GM19397 (cell line): ENCODE data around the gene KAZN.

Experiments used
- ATAC-seq: cut with Tn5 transposase; IDR thresholded peaks from one replicate; pipeline ENCODE4 v1.9.1; 2021; ENCODE audit warnings: mild to moderate bottlenecking, moderate library complexity; ENCODE audit not compliant: unreplicated experiment

The KAZN gene

DNA sequence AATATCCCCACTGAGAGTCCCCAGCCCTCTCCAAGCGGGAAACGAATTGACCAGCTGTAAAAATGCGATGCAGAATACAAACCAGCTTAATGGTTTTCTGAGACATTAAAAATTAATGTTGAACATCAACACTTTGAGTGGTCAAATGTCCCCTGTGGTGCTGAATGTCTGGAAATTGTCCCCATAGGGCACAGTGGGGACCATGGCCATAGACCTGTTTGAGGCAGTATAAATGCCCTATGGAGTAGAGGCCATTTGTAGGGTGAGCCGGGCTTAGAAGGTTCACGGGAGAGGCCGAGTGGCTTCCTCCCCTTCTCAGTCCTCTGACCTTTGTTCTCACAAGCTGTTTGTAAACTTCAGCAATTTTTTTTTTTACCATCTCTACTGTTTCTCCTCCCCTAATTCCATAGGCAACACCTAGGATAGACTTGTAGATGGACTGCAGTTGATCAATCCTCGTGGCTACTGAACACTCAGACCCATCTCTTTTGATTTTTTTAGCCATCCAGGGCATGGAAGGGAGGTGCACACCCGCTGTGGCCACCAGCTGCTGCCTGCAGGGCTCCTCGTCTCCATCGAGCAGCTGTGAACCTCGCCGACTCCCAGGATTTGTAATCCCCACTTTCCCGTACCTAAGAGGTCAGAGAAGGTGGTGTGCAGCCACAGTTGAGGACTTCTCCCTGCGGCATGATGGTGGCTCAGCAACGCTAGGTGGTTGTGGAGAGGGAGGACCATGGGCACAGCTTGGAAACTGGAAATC is 41.0 kb downstream of the KAZN start:
- no peak for ATAC-seq

- ATAC-seq, result no peak
These were observed 44.2 kb downstream of the KAZN start for GRCh38 chr1:14642712-14643111.

DNA sequence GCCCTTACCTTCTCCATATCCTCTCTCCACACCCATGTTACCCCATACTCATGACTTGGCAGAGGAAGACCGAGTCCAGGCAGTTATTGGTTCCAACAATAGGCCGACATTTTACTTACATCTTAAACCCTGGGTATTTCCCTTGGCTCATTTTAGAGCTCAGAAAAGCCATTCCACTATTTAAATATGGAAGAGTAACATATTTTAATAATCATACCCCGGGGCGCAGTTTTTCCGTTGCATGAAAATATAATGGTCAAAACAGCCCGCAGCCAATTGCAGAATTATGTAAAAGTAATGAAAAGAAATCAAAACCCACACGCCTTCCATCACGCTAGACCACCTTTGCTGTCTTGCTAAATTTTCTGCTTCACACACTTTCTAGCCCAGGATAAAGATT is 48.5 kb downstream of the KAZN start:
- ATAC-seq, result no peak

DNA sequence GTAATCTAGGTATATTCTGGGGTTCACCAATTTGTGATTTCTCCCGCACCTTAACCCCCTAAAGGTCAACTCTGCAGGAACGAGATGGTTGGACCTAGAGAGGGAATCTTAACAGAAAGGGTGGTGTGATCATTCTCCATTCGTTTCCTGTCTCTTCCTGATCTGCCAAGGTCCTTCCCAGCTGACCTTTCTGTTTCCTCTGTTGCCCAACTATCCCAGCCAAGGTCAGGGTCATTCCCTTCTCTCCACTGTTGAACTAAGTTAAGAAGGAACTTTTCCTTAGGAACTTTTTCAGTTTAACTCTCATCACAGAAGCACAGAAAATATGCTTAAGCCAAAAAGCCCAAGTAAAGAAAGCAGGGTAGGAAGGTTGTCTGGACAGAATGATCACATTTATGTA is 49.3 kb downstream of the KAZN start:
- no peak for ATAC-seq

DNA sequence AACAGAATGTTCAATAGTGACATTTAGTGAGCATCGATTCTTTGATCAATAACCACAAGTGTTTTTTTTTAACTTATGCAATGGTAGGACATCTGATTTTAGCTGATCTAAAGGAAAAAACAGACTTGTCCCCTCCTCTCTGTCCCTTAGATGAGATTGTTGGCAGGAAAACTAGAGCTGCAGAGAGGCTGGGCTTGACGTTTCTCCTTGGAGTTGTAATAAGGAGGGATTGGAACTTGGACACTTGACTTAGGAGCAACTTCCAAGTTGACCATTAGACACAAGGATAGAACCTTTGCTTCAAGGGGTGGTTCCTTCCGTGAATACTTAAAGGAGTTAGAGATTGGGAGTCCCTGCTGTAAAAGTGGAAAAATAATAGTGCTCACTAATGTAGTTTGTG is 49.9 kb downstream of the KAZN start:
- ATAC-seq, result no peak

DNA sequence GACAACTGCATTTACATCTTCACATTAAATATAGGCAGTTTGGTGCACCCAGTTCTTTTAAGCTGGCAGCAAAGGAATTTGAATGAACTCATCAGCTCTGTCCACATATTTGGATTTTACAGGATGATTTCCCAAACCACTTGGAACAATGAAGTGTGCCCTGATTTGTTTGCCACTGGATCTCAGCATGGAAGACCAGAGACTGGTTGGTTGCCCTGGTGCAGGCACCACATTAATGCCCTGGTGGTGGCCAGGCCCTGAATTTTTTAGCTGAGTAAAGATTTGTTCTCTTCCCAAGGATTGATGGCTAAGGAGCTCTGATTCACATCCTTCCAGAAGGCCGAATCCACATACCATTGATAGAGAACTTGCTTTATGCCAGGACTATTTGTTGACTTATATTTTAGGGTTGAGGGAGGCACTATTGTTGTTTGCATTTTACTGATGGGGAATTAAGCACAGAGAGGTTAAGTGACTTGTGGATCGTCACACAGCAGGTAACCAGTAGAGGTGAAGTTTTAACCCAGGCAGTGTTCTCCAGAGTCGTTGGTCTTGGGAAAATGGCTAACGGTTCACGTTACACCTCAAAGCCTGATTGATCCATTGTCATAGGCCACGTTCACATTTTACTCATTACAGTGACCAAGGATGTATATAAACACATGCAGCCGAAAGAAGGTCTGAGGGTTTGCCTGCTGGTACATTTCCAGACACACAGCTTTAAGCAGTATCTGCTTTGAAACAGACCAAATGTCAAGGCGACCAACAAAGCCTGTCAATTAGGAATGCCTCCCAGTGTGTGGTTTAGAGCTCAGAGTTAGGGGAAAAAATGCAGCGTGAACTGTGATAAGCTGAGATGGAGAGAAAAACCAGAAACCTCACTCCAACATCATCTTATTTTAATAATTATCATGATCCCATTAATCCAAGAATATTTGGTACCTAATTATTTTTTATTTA is 50.7 kb downstream of the KAZN start:
- no peak for ATAC-seq

DNA sequence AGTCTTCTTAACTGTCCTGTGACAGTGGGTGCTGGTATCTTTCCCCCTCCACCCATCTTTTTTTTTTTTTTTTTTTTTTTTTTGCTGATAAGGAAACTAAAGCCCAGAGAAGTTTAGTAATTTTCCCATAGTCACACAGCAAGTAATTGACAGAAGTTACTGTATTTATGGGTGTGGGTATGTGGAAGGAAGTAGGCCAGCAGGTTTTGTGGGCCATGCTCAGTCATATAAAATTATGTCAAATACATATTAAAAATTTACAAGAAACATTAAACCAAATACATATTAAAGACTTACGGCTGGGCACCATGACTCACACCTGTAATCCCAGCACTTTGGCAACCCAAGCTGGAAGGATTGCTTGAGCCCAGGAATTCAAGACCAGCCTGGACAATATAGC is 51.5 kb downstream of the KAZN start:
- no peak for ATAC-seq

GRCh38 chr1:14650951-14651350 is 52.5 kb downstream of the KAZN start:
- no peak for ATAC-seq

GRCh38 chr1:14652840-14653239 is 54.4 kb downstream of the KAZN start:
- ATAC-seq, result no peak

DNA sequence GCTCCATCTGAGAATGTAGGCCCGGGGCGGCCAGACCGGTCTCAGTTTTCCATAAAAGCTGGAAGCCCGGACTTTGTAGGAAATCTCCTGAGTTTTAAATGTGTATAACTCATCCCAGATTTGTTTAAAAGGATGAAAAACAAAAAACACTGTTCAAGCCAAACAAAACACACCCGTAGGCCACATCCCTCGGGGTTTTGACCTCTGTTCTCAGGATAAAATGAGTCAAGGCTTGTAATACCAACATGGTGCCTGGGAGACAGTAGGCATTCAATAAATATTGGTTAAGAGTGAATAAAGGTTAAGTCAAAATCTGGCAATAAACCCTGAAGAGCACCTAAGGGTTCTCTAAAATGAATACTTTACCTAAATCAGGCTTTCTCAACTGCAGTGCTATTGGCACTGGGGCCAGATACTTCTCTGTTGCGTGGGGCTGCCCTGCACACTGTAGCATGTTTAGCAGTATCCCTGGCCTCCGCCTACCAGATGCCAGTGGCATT is 55.0 kb downstream of the KAZN start:
- no peak for ATAC-seq

DNA sequence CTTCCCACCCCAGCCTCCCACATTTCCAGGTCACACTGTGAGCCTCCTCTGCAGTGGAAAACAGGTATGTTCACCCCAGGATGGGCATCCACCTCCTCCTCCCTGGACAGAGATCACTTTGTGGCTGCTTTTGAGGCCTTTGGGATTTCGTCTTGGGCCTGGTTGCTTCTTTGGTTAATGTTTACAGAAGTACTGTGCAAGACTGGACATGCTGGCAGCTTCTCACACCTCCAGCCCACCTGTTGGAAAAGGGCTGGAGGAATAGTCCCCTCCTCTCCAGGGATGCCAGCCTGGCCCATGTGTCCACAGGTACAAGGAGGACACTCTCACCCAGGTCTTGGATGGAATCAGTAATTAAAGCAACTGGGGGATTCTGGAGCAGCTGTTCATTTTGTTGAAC is 56.1 kb downstream of the KAZN start:
- no peak for ATAC-seq

- ATAC-seq, result no peak
These were observed 56.9 kb downstream of the KAZN start for GRCh38 chr1:14655385-14655784.

DNA sequence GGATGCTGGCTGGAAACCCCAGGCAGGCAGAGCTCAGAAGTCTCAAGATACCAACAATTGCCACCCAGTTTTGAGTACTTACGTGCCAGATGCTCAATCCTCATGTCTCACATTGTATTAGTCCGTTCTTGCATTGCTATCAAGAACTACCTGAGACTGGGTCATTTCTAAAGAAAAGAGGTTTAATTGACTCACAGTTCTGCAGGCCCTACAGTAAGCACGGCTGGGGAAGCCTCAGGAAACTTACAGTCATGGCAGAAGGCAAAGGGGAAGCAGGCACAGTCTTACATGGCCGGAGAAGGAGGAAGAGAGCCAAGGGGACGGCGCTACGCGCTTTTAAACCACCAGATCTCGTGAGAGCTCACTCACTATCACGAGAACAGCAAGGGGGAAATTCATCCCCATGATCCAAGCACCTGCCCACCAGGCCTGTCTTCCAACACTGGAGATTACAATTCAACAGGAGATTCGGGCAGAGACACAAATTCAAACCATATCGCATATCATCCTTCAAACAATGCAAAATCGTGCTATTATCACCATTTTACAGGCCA is 58.0 kb downstream of the KAZN start:
- ATAC-seq, result no peak

DNA sequence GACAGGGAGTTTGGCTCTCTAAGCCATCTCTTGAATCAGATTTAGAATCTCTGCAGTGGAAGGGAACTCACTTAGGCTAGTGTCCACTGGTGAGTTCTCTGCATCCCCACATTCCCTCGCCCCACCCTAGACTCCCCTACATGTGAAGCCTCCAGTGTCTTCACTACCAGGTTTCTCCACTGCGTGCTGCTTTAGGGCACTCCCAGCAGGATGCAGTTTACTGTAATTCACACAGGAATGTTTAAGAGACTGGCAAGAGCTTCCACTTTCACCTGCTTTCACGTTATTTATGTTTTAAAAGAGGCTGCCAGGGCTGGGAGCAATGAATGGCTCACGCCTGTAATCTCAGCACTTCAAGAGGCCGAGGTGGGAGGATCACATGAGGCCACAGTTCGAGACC is 60.2 kb downstream of the KAZN start:
- no peak for ATAC-seq

GRCh38 chr1:14659913-14660312 is 61.4 kb downstream of the KAZN start:
- no peak for ATAC-seq

DNA sequence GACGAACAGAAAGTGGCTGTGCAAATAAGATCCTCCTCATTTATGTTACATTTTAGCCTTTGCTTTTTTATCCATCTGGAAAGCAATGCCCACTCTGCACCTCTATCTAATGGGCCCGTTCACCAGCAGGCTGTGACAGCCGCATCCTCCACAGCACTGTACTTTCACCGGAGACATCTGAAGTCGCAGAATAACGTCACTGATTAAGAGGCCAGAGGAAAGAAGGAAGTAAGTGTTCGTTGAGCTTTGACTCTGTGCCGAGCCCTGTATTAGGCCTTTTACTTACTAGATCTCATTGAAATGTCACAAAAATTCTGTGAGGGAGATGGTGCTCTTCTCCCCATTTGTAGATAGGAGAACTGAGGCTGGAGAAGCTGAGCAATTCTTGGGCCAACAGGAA is 62.3 kb downstream of the KAZN start:
- no peak for ATAC-seq

DNA sequence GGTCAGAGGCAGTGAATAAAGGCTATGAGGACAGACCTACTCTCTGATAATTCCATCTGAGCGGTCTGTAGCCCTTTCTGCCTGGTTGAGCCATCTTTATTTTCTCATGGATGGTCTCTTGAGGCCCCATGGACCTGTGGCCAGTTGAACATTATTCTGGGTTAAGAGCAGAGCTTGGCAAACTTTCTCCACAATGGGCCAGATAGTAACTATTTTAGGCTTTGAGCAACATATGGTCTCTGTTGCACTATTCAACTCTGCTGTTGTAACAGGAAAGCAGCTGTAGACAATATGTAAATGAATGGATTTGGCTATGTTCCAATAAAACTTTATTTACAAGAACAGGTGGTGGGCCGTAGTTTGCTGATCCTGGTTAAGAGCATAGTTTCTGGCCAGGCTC is 62.7 kb downstream of the KAZN start:
- no peak for ATAC-seq

DNA sequence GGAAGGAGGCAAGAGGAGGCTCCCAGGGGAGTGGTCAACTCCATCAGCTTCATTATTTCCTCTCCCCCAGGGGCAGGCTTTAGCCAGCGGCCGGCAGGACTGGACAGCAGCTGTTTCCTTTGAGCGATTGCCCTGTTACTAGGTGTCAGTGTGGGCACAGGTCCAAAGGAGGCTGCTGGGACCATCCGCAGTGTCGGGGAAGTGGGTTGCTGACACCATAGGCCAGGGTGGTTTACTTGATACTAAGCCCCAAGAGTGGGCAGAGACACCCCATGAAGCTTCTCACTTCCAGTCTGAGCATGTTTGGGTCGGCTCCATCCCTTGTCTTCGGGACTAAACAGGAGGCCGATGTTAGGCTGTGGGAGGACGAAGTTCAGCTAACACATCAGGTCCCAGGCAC is 63.6 kb downstream of the KAZN start:
- ATAC-seq, result no peak

GRCh38 chr1:14663773-14664172 is 65.3 kb downstream of the KAZN start:
- no peak for ATAC-seq

- no peak for ATAC-seq
These were observed 67.9 kb downstream of the KAZN start for GRCh38 chr1:14666373-14666772.

DNA sequence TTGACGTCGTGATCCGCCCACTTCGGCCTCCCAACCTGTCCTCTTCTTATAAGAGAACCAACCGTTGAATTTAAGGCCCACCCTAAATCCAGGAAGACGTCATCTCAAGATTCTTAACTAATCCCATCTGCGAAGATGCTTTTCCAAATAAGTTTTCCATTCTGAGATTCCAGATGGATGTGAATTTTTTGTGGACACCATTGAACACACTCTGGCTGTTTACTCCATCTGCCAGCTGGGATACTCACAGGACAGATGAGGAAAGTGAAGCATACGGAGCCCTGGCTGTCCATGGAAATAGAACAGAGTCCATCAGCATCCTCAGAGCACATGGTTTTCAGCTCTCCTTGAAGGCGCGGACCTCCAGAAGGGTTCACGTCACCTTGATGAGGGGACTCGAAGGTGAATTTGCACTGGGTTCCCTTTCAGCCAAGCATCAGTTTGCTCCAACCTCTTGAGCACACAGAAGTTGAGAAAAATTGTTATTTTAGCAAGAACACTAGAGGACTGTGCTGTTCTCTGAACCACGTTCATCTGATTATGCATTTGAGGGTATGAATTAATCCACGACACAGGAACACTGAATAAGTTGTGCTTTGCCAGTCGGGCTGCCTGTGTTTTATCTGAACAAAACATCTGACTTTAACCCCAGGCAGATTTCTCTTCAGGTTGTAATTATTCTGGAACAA is 68.6 kb downstream of the KAZN start:
- no peak for ATAC-seq
